OCI-LY7 (cell line): ENCODE results near the gene TMEM161A. TPM values are rescaled to one million over a fixed set of nuclear protein-coding genes. Genes with fewer than 3 reads are reported as not detected.

Source experiments
- BruUV-seq: library from RNA; stranded (reverse); fragments of 400-500 nt; replicated peaks from 2 replicates; lab custom pipeline; 2021; lab: Mats Ljungman, UMichigan
- CTCF ChIA-PET: fragments of 300-600 bp; sonication (Branson Sonifier 250); formaldehyde crosslinking; loops from one replicate; lab custom pipeline; 2022; ENCODE audit warnings: antibody characterized with exemption; ENCODE audit not compliant: unreplicated experiment; lab: Charles Lee
- POLR2A ChIA-PET: fragments of 300-600 bp; sonication (Branson Sonifier 250); formaldehyde crosslinking; loops from one replicate; lab custom pipeline; 2022; ENCODE audit warnings: antibody characterized with exemption; lab: Charles Lee
- DNase-seq: peaks from one replicate; pipeline ENCODE4 v3.0.0-alpha.2; 2015; ENCODE audit warnings: low spot score
- H2AFZ ChIP-seq: fragments of 200-600 bp; sonication (generic), shearing (Covaris generic); 2 replicates; pipeline ENCODE4 v1.6.1; 2014; ENCODE audit warnings: mild to moderate bottlenecking, antibody characterized with exemption, low read length, moderate library complexity
- H3K27ac ChIP-seq: fragments of 200-600 bp; sonication (generic); 2 replicates; pipeline ENCODE4 v1.5.1; 2014; ENCODE audit warnings: mixed run types, low read depth, mild to moderate bottlenecking, moderate library complexity, low read length, inconsistent platforms; ENCODE audit not compliant: poor library complexity, severe bottlenecking
- H3K36me3 ChIP-seq: fragments of 200-600 bp; sonication (generic); 2 replicates; pipeline ENCODE4 v1.6.1; 2014; ENCODE audit warnings: mild to moderate bottlenecking, antibody characterized with exemption, low read length, moderate library complexity, mixed read lengths; ENCODE audit not compliant: insufficient read depth
- H3K4me1 ChIP-seq: fragments of 200-600 bp; sonication (generic); 2 replicates; pipeline ENCODE4 v1.5.1; 2014; ENCODE audit warnings: mild to moderate bottlenecking, low read length; ENCODE audit not compliant: insufficient read depth, poor library complexity, severe bottlenecking
- H3K4me2 ChIP-seq: fragments of 200-600 bp; sonication (generic); 2 replicates; pipeline ENCODE4 v1.6.1; 2014; ENCODE audit warnings: mild to moderate bottlenecking, low read length
- H3K4me3 ChIP-seq: fragments of 200-600 bp; sonication (generic); 2 replicates; pipeline ENCODE4 v1.5.1; 2014; ENCODE audit warnings: mild to moderate bottlenecking, low read depth, low read length; ENCODE audit not compliant: poor library complexity, severe bottlenecking
- H3K79me2 ChIP-seq: fragments of 200-600 bp; sonication (generic); 2 replicates; pipeline ENCODE4 v1.6.1; 2016; ENCODE audit warnings: low read depth, mild to moderate bottlenecking, low read length, moderate library complexity, mixed read lengths; ENCODE audit not compliant: insufficient read depth
- H3K9me2 ChIP-seq: fragments of 200-600 bp; sonication (generic); 2 replicates; pipeline ENCODE4 v1.6.1; 2016; ENCODE audit warnings: mild to moderate bottlenecking, low read length, mixed read lengths; ENCODE audit not compliant: insufficient read depth
- H3K9me3 ChIP-seq: fragments of 200-600 bp; sonication (generic); 2 replicates; pipeline ENCODE4 v1.6.1; 2014; ENCODE audit warnings: mild to moderate bottlenecking, mixed run types, low read length, mixed read lengths
- H4K20me1 ChIP-seq: fragments of 200-600 bp; sonication (generic); 2 replicates; pipeline ENCODE4 v1.6.1; 2014; ENCODE audit warnings: mild to moderate bottlenecking, antibody characterized with exemption, low read length, moderate library complexity, mixed read lengths; ENCODE audit not compliant: insufficient read depth
- EZH2phosphoT487 ChIP-seq: fragments of 200-600 bp; sonication (generic); IDR thresholded peaks from 2 replicates; pipeline ENCODE4 v1.6.1; 2018; ENCODE audit warnings: low read depth, borderline replicate concordance, mild to moderate bottlenecking, mixed run types, antibody characterized with exemption, low read length, moderate library complexity, mixed read lengths
- intact Hi-C: fragments of 100-400 bp; cut with micrococcal nuclease; formaldehyde crosslinking; loops from one replicate; pipeline ENCODE4 v1.10.0; 2022; ENCODE audit not compliant: unreplicated experiment
- total RNA-seq, 2 experiments: library from RNA; depleted of rRNA in 1 of 2; stranded (reverse); fragments of >200 nt in 1 of 2; shearing (Covaris generic) in 1 of 2; gene quantifications; 2 replicates each; pipeline ENCODE4 v1.2.3, GENCODE V29; 2014 to 2022
- TF ChIP-seq, protein P1 (sequence below): fragments of 200-600 bp; sonication (generic); conservative IDR thresholded peaks from 2 replicates; pipeline ENCODE4 v1.5.1; 2014; ENCODE audit warnings: mild to moderate bottlenecking, antibody characterized with exemption, low read length, moderate library complexity, mixed read lengths

Gene TMEM161A
- total RNA-seq, 2 experiments from 2014 or later = 31.2 to 40.5 TPM

DNA sequence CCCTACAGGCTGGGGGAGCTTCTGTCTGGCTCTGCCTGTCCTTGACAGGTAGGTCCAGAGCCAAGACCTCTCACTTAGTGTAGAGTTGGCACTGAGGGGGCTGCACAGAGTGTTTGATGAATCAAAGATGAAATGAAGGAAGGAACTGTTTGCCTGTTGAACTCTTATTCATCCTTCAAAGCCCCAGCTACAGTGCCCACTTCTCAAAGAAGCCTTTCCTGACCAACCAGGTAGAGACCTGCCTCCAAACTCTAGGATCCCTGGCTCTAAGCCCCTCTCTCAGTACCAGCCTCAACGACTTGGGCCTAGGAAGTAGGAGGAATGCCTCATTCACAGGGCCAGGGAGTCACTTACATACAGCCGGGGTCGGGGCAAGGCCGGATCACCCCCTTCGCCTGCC, 9.1 kb upstream of the TMEM161A start:
- ChIA-PET POLR2A (interaction anchor here (0.5 to 2.1 kb wide), 5 partner anchors 9 to 89 kb away, joined by 3 to 7 read pairs (median 5); no protein-coding TSS in a partner anchor), CTCF (interaction anchor here (0.9 to 2.4 kb wide), 2 partner anchors 11 to 27 kb away, joined by 3 to 17 read pairs; no protein-coding TSS in a partner anchor)
- no peak for DNase-seq
- H3K4me1 ChIP-seq = peaks cover 69% of the 10 kb centered on the region
- intact Hi-C loops = no loop called here
- H3K9me2 ChIP-seq = no peaks in the 10 kb centered on the region
- no peak overlapping the region for H3K4me3 ChIP-seq
- no peaks in the 10 kb centered on the region for H4K20me1 ChIP-seq
- H3K4me2 ChIP-seq = no peak overlapping the region
- peaks cover 1% of the 10 kb centered on the region; the same call in 1 of the 2 replicates for H3K79me2 ChIP-seq
- no peak for TF ChIP-seq EZH2phosphoT487
- TF ChIP-seq, protein P1, sequence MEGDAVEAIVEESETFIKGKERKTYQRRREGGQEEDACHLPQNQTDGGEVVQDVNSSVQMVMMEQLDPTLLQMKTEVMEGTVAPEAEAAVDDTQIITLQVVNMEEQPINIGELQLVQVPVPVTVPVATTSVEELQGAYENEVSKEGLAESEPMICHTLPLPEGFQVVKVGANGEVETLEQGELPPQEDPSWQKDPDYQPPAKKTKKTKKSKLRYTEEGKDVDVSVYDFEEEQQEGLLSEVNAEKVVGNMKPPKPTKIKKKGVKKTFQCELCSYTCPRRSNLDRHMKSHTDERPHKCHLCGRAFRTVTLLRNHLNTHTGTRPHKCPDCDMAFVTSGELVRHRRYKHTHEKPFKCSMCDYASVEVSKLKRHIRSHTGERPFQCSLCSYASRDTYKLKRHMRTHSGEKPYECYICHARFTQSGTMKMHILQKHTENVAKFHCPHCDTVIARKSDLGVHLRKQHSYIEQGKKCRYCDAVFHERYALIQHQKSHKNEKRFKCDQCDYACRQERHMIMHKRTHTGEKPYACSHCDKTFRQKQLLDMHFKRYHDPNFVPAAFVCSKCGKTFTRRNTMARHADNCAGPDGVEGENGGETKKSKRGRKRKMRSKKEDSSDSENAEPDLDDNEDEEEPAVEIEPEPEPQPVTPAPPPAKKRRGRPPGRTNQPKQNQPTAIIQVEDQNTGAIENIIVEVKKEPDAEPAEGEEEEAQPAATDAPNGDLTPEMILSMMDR = no peak
- H3K9me3 ChIP-seq = no peaks in the 10 kb centered on the region
- peak overlapping the region; percentile 46 for H3K27ac ChIP-seq
- H3K36me3 ChIP-seq = peaks cover 84% of the 10 kb centered on the region
- no peak overlapping the region for H2AFZ ChIP-seq
- BruUV-seq = no TSS peak

DNA sequence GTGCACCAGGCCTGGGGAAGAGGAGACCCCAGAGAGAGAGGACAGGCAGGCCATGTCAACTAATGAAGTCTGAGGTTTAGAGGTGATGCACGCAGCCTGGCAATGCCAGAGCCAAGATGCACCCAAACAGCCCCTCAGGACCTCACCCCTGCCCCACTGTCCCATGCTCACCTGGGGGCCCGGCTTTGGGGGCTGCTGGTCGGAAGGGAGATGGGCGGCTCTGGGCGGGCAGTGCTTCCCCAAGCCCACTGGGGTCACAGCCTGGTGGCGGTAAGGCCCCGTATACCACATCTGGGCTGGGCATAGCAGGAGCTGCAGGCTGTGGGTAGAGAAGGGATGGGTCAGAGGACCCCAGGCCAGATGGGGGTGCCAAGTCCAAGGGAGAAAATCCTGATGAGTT, 8.6 kb upstream of the TMEM161A start:
- Histone ChIP-seq H3K4me3 (no peak overlapping the region), H4K20me1 (no peaks in the 10 kb centered on the region), H2AFZ (no peak overlapping the region), H3K9me2 (no peaks in the 10 kb centered on the region), H3K79me2 (no peaks in the 10 kb centered on the region), H3K36me3 (peaks cover 83% of the 10 kb centered on the region), H3K4me1 (peaks cover 65% of the 10 kb centered on the region), H3K27ac (peak overlapping the region; percentile 46), H3K9me3 (no peaks in the 10 kb centered on the region), H3K4me2 (no peak overlapping the region)
- intact Hi-C loops = loop anchor here (1.0 kb wide), 1 partner anchor 28 kb away; no protein-coding TSS in a partner anchor
- ChIA-PET CTCF (interaction anchor here (0.9 to 2.4 kb wide), 2 partner anchors 12 to 28 kb away, joined by 3 to 17 read pairs; no protein-coding TSS in a partner anchor), POLR2A (interaction anchor here (0.5 to 2.1 kb wide), 5 partner anchors 9 to 88 kb away, joined by 3 to 7 read pairs (median 5); no protein-coding TSS in a partner anchor)
- no TSS peak for BruUV-seq
- DNase-seq = no peak
- TF ChIP-seq EZH2phosphoT487 = no peak
- TF ChIP-seq, protein P1 = no peak
